NT2/D1 (cell line): ENCODE data around the gene RHOT2.

Source experiments
- SUZ12 ChIP-seq: IDR thresholded peaks from 2 replicates; pipeline ENCODE4 v1.6.1; 2011; ENCODE audit not compliant: insufficient read length, insufficient read depth; ENCODE audit errors: extremely low read depth
- YY1 ChIP-seq: IDR thresholded peaks from 2 replicates; pipeline ENCODE4 v1.6.1; 2011; ENCODE audit not compliant: insufficient read length, insufficient read depth
- ZNF274 ChIP-seq: IDR thresholded peaks from 2 replicates; pipeline ENCODE4 v1.6.1; 2011; ENCODE audit warnings: mild to moderate bottlenecking, low read depth, low read length

DNA sequence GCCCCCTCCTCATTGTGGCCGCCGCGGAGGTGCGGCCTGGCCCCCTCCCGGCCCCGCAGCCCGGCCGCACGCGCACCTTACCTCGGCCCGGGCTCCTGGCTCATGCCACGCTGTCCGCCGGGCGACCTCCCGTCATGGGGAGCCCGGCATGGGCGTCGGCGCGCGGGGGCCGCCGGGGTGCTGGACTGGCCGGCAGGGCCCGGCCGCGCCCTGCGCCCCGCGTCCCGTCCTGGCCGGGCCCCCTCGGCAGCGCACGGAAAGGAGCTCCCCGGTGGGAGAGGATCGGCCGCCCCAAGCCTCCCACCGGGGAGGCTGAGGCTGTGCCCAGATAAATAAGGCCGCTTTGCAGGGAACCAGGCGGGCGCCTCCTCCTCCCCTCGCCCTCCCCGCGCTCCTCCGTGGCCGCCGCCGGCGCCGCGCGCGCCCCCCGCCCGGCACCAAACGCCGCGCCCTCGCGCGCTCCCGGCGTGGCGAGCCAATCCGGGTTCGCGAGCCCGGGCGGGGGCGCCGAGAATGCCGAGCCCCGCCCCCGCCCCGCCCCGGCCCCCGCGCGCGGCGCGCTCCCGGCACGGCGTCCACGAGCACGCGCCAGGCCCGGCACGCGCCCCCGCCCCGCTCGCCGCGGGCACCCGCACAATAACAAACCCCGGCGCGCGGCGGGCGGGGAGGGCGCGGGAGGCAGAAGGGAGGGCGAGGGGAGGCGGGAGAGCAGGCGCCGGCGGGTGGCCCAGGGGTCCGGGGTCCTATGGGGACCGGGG, 37.7 kb downstream of the RHOT2 start, which contains the start of gene FBXL16:
- TF ChIP-seq SUZ12 (no peak), ZNF274 (no peak), YY1 (no peak)
